Ishikawa (cell line): ENCODE measurements around the gene CCL27.
A peak's percentile ranks its signal among the peaks of the same experiment; 100 is the strongest.

Experiments used
- CEBPB ChIP-seq: IDR thresholded peaks from 2 replicates; pipeline ENCODE4 v1.6.1; 2012
- CREB1 ChIP-seq: IDR thresholded peaks from 2 replicates; pipeline ENCODE4 v1.6.1; 2012; ENCODE audit warnings: low read depth
- EP300 ChIP-seq: IDR thresholded peaks from 2 replicates; pipeline ENCODE4 v1.6.1; 2012; ENCODE audit warnings: borderline replicate concordance
- FOXM1 ChIP-seq: IDR thresholded peaks from 2 replicates; pipeline ENCODE4 v1.6.1; 2012; ENCODE audit warnings: low read depth, borderline replicate concordance
- MAX ChIP-seq: IDR thresholded peaks from 2 replicates; pipeline ENCODE4 v1.6.1; 2012
- RAD21 ChIP-seq: IDR thresholded peaks from 2 replicates; pipeline ENCODE4 v1.6.1; 2012; ENCODE audit warnings: low read depth
- TAF1 ChIP-seq: IDR thresholded peaks from 2 replicates; pipeline ENCODE4 v1.6.1; 2012; ENCODE audit warnings: low read depth, mild to moderate bottlenecking
- TEAD4 ChIP-seq: IDR thresholded peaks from 2 replicates; pipeline ENCODE4 v1.6.1; 2012
- YY1 ChIP-seq: IDR thresholded peaks from 2 replicates; pipeline ENCODE4 v1.6.1; 2012; ENCODE audit warnings: low read depth

DNA sequence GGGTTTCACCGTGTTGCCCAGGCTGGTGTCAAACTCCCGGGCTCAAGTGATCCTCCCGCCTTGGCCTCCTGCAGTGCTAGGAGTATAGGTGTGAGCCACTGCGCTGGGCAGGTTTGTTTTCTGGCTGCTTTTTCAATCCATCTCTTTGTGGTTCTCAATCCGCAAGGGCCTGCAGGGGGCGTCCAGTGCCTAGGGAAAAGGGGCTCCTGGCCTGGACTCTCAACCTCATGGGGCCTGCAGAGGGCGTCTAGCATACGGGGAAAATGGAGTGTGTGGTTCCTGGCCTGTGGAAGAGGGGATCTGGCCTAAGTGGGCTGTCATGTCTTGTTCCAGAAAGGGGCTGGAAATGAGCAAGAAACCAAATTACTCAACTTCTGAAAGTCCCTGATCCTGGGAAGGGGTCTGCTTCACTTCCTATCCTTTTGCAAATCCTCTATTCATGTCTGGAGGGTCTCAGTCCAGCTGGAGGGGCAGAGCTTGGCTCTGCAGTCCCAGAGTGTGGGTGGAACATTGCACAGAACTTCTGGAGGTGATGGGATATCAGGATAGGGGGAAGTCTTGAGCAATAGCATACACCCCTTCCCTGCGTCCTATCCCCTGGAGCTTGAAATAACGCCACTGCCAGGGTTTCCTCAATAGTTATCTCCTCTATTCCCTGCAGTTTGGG is 12.7 kb upstream of the CCL27 start:
- TF ChIP-seq CREB1 (no peak), EP300 (no peak), RAD21 (peak; percentile 74), YY1 (no peak), FOXM1 (no peak), TAF1 (no peak), TEAD4 (no peak), MAX (no peak), CEBPB (no peak)
